Measurements from ENCODE around the gene CCDC50. TPM values are rescaled to one million over a fixed set of nuclear protein-coding genes. Genes with fewer than 3 reads are reported as not detected.

The CCDC50 gene
- total RNA-seq, 1 experiment from 2014 or later: 84.3 TPM

- in situ Hi-C loops (cut with HindIII; ENCODE audit: low pct_unique_long_range_greater_than_20kb, low sequenced_read_pairs): no loop called here
- DNase-seq (ENCODE audit: low read depth): no peak
These were observed 34.0 kb downstream of the CCDC50 start for GRCh38 chr3:191363221-191363620.

GRCh38 chr3:191366675-191367074 is 37.5 kb downstream of the CCDC50 start:
- in situ Hi-C loops (cut with HindIII; ENCODE audit: low pct_unique_long_range_greater_than_20kb, low sequenced_read_pairs): no loop called here
- DNase-seq (ENCODE audit: low read depth): peak; percentile 35

- no peak for DNase-seq (ENCODE audit: low read depth)
- in situ Hi-C loops (cut with HindIII; ENCODE audit: low pct_unique_long_range_greater_than_20kb, low sequenced_read_pairs): no loop called here
These were observed 39.8 kb downstream of the CCDC50 start for GRCh38 chr3:191368755-191369615.

GRCh38 chr3:191369616-191370010 is 40.4 kb downstream of the CCDC50 start:
- DNase-seq (ENCODE audit: low read depth): no peak
- in situ Hi-C loops (cut with HindIII; ENCODE audit: low pct_unique_long_range_greater_than_20kb, low sequenced_read_pairs): no loop called here

GRCh38 chr3:191372122-191372521 is 42.9 kb downstream of the CCDC50 start:
- no peak for DNase-seq (ENCODE audit: low read depth)
- in situ Hi-C loops (cut with HindIII; ENCODE audit: low pct_unique_long_range_greater_than_20kb, low sequenced_read_pairs): no loop called here

- in situ Hi-C loops (cut with HindIII; ENCODE audit: low pct_unique_long_range_greater_than_20kb, low sequenced_read_pairs): no loop called here
- no peak for DNase-seq (ENCODE audit: low read depth)
These were observed 44.1 kb downstream of the CCDC50 start for GRCh38 chr3:191373327-191373726.

- peak; percentile 88 for DNase-seq (ENCODE audit: low read depth)
- in situ Hi-C loops (cut with HindIII; ENCODE audit: low pct_unique_long_range_greater_than_20kb, low sequenced_read_pairs): no loop called here
These were observed 47.4 kb downstream of the CCDC50 start for GRCh38 chr3:191376516-191377141.

- DNase-seq (ENCODE audit: low read depth): no peak
- in situ Hi-C loops (cut with HindIII; ENCODE audit: low pct_unique_long_range_greater_than_20kb, low sequenced_read_pairs): no loop called here
These were observed 49.1 kb downstream of the CCDC50 start for GRCh38 chr3:191378142-191378812.

GRCh38 chr3:191379446-191379845 is 50.3 kb downstream of the CCDC50 start:
- DNase-seq (ENCODE audit: low read depth): no peak
- in situ Hi-C loops (cut with HindIII; ENCODE audit: low pct_unique_long_range_greater_than_20kb, low sequenced_read_pairs): no loop called here

- in situ Hi-C loops (cut with HindIII; ENCODE audit: low pct_unique_long_range_greater_than_20kb, low sequenced_read_pairs): no loop called here
- DNase-seq (ENCODE audit: low read depth): no peak
These were observed 50.8 kb downstream of the CCDC50 start for GRCh38 chr3:191380001-191380400.

GRCh38 chr3:191381303-191381702 is 52.1 kb downstream of the CCDC50 start:
- in situ Hi-C loops (cut with HindIII; ENCODE audit: low pct_unique_long_range_greater_than_20kb, low sequenced_read_pairs): no loop called here

GRCh38 chr3:191382661-191383060 is 53.5 kb downstream of the CCDC50 start:
- in situ Hi-C loops (cut with HindIII; ENCODE audit: low pct_unique_long_range_greater_than_20kb, low sequenced_read_pairs): no loop called here
- DNase-seq (ENCODE audit: low read depth): no peak

More at GRCh38 chr3:191381303-191381702, 52.1 kb downstream of the CCDC50 start:
- no peak for DNase-seq (ENCODE audit: low read depth)

- DNase-seq (ENCODE audit: low read depth): no peak
- in situ Hi-C loops (cut with HindIII; ENCODE audit: low pct_unique_long_range_greater_than_20kb, low sequenced_read_pairs): no loop called here
These were observed 53.9 kb downstream of the CCDC50 start for GRCh38 chr3:191383124-191383523.

- in situ Hi-C loops (cut with HindIII; ENCODE audit: low pct_unique_long_range_greater_than_20kb, low sequenced_read_pairs): no loop called here
- DNase-seq (ENCODE audit: low read depth): no peak
These were observed 55.9 kb downstream of the CCDC50 start for GRCh38 chr3:191385101-191385500.

- no peak for DNase-seq (ENCODE audit: low read depth)
- in situ Hi-C loops (cut with HindIII; ENCODE audit: low pct_unique_long_range_greater_than_20kb, low sequenced_read_pairs): no loop called here
These were observed 58.4 kb downstream of the CCDC50 start for GRCh38 chr3:191387441-191388077.

GRCh38 chr3:191388823-191389222 is 59.6 kb downstream of the CCDC50 start:
- in situ Hi-C loops (cut with HindIII; ENCODE audit: low pct_unique_long_range_greater_than_20kb, low sequenced_read_pairs): no loop called here
- DNase-seq (ENCODE audit: low read depth): peak; percentile 26

GRCh38 chr3:191390580-191390979 is 61.4 kb downstream of the CCDC50 start:
- in situ Hi-C loops (cut with HindIII; ENCODE audit: low pct_unique_long_range_greater_than_20kb, low sequenced_read_pairs): no loop called here
- no peak for DNase-seq (ENCODE audit: low read depth)

GRCh38 chr3:191391861-191392808 is 62.9 kb downstream of the CCDC50 start:
- in situ Hi-C loops (cut with HindIII; ENCODE audit: low pct_unique_long_range_greater_than_20kb, low sequenced_read_pairs): no loop called here
- DNase-seq (ENCODE audit: low read depth): no peak
